Effector memory CD4-positive, alpha-beta T cell (primary cell): Measurements from ENCODE around the gene RAB40C.

Experiments used
- DNase-seq, 3 donors: peaks; one replicate each; pipeline ENCODE4 v3.0.0-alpha.2; 2020
- H3K27ac ChIP-seq: 2 replicates; pipeline ENCODE4 v1.7.0; 2013; ENCODE audit warnings: mild to moderate bottlenecking, low read length, moderate library complexity; ENCODE audit not compliant: insufficient read depth, poor library complexity, severe bottlenecking
- H3K27me3 ChIP-seq: replicated peaks from 2 replicates; pipeline ENCODE4 v1.7.0; 2013; ENCODE audit warnings: mild to moderate bottlenecking, low read length; ENCODE audit not compliant: insufficient read depth, control insufficient read depth, poor library complexity, severe bottlenecking
- H3K36me3 ChIP-seq: 2 replicates; pipeline ENCODE4 v1.7.0; 2013; ENCODE audit warnings: mild to moderate bottlenecking, low read length, moderate library complexity; ENCODE audit not compliant: control insufficient read depth, insufficient read depth
- H3K4me1 ChIP-seq: 2 replicates; pipeline ENCODE4 v1.7.0; 2013; ENCODE audit warnings: low read length, mild to moderate bottlenecking; ENCODE audit not compliant: control insufficient read depth, insufficient read depth, poor library complexity, severe bottlenecking
- H3K4me3 ChIP-seq: 2 replicates; pipeline ENCODE4 v1.7.0; 2013; ENCODE audit warnings: low read length, low read depth, mild to moderate bottlenecking; ENCODE audit not compliant: insufficient read depth, poor library complexity, severe bottlenecking
- H3K9me3 ChIP-seq: 2 replicates; pipeline ENCODE4 v1.7.0; 2013; ENCODE audit warnings: mild to moderate bottlenecking, low read length, moderate library complexity; ENCODE audit not compliant: control insufficient read depth

RAB40C gene

DNA sequence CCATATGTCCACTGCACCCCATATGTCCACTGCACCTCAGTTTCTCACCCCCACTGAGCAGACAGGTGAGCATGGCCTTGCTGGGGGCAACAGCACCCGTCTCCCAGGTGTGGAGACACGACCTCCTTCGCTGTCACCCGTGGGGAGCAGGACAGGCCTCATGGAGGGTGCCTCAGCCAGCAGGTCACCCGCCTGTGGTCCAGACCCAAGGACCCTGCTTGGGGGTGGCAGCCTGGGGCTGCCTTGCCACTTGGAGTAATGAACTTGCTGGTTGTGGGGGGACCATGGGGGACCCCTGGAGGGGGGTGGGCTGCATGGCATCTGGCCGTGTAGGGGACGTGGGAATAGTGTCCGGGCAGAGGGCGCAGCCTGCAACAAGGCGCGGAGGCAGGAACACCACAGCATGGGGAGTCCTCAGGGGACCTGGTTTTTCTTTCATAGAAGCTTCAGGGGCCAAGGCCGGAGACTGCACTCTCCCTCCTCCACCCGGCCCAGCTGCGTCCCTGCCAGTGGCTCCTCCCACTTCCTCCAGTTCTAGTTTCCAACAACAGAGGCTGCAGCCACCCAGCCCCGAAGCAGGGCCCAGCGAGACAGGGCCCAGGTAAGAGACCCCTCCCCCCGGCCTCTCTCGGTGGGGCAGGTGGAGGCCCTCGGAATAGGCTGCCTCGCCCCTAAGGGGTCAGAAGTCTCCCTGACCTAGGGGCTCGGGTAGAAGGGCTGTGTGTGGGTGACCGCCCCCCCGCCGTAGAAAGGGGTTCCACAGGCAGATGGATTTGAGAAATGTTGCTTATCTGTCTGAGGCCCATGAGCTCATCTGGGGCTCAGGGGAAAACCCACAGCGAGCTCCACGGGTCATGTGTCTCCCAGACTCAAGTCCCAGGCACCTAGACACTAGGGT is 23.1 kb upstream of the RAB40C start, which contains the start of gene NHLRC4:
Gene NHLRC4 (plus strand): TSS at position 531 of the 898 bp plus-strand sequence. CDS start 1,043 bp downstream, outside the sequence.
- no peaks in the 10 kb centered on the region for H3K9me3 ChIP-seq
- peak within 1 kb of the TSS; percentile 47 for H3K4me3 ChIP-seq
- peak in 1 of 3 donors; percentile 25 for DNase-seq
- H3K27me3 ChIP-seq, result no peaks in the 10 kb centered on the region
- H3K36me3 ChIP-seq, result no peaks in the 10 kb centered on the region
- H3K4me1 ChIP-seq, result peaks cover 38% of the 10 kb centered on the region
- peak within 1 kb of the TSS; percentile 60 for H3K27ac ChIP-seq

DNA sequence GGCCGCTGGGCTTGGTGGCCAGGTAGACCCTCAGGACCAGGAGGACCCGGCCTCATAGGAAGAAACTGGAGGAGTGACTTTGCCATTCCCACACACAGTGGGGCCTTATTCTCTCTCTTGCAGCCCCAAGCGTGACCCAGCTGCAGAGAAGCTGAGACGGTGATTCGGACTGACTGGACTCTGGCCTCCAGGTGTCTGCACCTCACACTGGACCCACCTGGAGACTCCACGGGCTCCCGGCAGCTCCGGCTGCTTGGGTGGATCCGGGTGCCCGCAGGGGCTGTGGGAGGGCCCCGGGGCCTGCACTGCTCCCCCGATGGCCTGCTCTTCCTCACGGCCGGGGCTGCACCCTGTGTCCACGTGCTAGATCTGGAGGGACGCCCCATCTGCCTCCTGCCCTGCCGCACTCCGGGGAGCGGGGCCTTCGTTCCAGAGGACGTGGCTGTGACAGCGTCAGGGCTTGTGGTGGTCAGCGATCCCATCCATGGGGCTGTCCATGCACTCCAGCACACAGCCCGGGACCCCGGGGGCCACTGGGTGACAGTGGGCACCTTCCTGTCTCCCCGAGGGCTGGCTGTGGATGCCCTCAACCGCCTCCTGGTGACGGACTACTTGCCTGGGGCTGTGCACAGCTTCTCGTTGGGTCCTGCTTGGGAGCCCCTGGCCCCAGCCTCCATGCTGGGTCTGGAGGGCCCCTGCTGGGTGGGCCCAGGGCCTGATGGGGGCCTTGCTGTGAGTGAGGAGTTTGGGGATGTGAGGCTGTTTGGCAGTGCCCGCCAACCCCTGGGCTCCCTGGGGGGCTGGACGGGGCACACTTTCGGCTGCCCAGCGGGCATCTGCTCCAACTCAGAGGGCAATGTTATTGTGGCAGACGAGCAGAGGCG is 22.3 kb upstream of the RAB40C start:
- no peak for DNase-seq
- Histone ChIP-seq H3K36me3 (no peaks in the 10 kb centered on the region), H3K4me3 (peak overlapping the region; percentile 47), H3K27ac (peak overlapping the region; percentile 60), H3K4me1 (peaks cover 38% of the 10 kb centered on the region), H3K27me3 (no peaks in the 10 kb centered on the region), H3K9me3 (no peaks in the 10 kb centered on the region)

DNA sequence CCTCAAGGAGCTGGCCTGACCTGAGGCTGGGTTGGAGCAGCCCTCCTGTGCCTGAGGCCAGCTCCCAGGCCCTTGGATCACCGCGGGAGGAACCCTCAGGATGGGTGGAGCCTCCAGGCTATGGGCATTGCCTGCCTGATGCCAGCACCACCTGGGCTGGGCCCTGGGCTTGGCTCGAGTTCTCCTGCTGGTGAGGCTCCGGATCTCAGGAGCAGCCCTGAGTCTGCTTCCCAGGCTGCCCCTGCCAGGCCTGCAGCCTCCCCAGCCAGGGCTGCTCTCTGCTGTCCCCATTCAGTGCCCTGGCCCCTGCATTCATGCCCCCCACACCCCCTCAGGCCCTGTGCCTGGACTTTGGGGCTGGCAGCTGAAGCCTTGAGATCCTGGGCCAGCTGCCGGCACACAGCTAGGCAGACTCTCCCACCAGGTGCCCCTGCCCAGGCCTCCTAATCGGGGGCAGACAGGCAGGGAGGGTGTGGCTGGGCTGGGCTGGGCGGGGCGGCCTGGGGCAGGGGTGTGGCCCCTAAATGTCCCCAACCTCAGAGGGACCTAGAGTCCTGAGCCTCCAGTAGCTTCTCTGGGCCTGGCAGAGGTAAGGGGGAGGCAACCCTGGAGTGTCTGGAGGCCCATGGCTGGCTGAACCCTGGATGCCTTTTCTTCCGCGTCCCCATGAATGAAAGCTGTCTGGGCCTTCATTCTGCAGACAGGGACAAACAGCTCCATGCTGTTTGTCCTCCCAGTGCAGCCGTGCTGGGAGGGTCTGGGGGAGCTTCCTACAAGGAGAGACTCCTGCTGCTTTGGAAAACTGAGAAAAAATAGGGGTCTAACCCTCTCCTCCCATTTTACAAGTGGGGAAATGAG is 21.2 kb upstream of the RAB40C start:
- DNase-seq, result no peak
- no peaks in the 10 kb centered on the region for H3K9me3 ChIP-seq
- no peaks in the 10 kb centered on the region for H3K27me3 ChIP-seq
- peaks cover 38% of the 10 kb centered on the region for H3K4me1 ChIP-seq
- H3K4me3 ChIP-seq, result peak overlapping the region; percentile 64
- no peaks in the 10 kb centered on the region for H3K36me3 ChIP-seq
- H3K27ac ChIP-seq, result peak overlapping the region; percentile 71

DNA sequence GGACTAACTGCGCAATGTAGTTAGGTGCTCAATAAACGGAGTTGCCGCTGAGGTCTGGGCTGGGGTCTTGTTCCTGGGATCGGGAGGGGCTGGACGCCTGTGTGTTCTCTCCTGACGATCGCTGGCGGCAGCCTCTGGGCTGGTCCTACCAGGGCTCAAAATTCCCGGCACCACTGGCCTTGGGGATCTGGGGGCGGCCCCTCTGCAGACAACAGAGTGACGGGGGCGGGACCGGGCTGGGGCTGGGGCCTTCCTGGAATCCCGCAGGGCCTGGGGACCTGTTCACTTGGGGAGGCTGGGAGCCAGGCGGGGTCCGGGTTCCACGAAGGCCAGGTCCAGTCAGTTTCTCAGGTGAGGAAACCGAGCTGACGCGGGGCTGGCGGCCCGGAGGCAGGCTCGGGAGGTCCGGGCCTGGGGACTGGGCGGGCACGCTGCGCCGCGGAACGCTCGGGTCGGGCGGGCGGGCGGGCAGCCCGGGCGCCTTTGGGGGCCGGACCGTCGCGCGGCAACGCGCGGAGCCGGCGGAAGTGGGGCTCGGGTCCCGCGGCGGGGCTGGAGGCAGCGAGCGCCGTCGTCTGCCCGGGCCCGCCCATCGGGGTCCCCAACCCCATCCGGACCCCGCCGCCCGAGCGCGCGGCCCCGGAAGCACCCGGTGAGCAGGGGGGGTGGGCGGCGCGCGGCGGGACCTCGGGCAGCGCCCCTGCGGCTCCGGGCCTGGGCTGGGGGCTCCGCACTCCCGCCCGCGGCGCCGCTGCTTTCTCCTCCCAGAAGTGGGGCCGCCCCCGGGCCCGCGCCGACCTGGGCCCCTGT is 20.2 kb upstream of the RAB40C start, which contains the start of gene PIGQ:
Gene PIGQ (plus strand): TSS at position 524 of the 810 bp plus-strand sequence. CDS start 4,107 bp downstream, outside the sequence.
- DNase-seq, result peak; percentile 38 to 51 (median 49)
- Histone ChIP-seq H3K9me3 (no peaks in the 10 kb centered on the region), H3K4me3 (peak within 1 kb of the TSS; percentile 78), H3K4me1 (peaks cover 38% of the 10 kb centered on the region), H3K27ac (peak within 1 kb of the TSS; percentile 71), H3K36me3 (peaks cover 5% of the 10 kb centered on the region), H3K27me3 (no peaks in the 10 kb centered on the region)

DNA sequence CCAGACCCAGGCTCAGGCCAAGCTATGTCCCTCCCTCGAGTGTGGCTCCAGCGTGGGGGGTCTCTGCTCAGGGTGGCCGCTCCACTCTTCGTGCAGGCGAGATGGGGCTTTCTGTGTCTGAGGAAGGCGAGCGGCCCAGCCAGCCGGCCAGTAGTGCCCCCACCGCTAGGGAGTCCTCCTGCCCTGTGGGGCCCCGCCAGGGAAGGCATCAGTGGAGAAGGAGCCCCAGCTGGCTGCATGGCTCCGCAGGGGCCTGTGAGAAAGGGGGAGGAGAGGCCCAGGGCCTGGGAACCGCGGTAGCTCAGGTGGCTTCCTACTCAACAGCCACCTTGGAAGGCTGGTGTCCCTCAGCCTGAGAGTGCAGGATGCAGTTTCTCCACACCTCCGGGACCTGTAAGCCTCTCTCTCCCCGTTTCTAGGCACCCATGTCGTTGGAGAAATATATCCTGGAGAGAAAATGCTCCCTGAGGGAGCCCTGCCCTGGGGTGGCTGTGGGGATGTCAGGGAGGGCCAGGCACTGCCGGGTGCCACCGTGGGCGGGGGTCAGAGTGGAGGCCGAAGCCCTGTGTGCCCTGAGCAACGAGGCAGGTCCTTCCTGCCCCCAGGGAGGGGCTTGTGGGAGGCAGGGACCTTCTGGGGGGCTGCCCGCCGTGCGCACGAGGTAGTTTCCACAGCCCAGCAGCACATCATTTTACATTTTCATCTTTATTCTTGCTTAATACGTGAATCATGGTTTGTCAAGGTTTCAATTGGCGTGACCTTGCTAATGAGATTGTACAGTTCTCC is 16.8 kb upstream of the RAB40C start:
- no peak overlapping the region for H3K4me3 ChIP-seq
- no peak overlapping the region for H3K27ac ChIP-seq
- peaks cover 6% of the 10 kb centered on the region for H3K36me3 ChIP-seq
- no peaks in the 10 kb centered on the region for H3K27me3 ChIP-seq
- no peaks in the 10 kb centered on the region for H3K9me3 ChIP-seq
- peaks cover 20% of the 10 kb centered on the region for H3K4me1 ChIP-seq
- DNase-seq, result no peak

DNA sequence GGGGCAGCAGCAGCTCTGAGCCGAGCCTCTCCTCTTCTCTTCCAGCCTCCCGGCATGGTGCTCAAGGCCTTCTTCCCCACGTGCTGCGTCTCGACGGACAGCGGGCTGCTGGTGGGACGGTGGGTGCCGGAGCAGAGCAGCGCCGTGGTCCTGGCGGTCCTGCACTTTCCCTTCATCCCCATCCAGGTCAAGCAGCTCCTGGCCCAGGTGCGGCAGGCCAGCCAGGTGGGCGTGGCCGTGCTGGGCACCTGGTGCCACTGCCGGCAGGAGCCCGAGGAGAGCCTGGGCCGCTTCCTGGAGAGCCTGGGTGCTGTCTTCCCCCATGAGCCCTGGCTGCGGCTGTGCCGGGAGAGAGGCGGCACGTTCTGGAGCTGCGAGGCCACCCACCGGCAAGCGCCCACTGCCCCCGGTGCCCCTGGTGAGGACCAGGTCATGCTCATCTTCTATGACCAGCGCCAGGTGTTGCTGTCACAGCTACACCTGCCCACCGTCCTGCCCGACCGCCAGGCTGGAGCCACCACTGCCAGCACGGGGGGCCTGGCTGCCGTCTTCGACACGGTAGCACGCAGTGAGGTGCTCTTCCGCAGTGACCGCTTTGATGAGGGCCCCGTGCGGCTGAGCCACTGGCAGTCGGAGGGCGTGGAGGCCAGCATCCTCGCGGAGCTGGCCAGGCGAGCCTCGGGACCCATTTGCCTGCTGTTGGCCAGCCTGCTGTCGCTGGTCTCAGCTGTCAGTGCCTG is 15.7 kb upstream of the RAB40C start:
- no peaks in the 10 kb centered on the region for H3K27me3 ChIP-seq
- H3K36me3 ChIP-seq, result peaks cover 6% of the 10 kb centered on the region
- no peak overlapping the region for H3K27ac ChIP-seq
- H3K4me3 ChIP-seq, result no peak overlapping the region
- H3K9me3 ChIP-seq, result no peaks in the 10 kb centered on the region
- no peak for DNase-seq
- H3K4me1 ChIP-seq, result peaks cover 8% of the 10 kb centered on the region

DNA sequence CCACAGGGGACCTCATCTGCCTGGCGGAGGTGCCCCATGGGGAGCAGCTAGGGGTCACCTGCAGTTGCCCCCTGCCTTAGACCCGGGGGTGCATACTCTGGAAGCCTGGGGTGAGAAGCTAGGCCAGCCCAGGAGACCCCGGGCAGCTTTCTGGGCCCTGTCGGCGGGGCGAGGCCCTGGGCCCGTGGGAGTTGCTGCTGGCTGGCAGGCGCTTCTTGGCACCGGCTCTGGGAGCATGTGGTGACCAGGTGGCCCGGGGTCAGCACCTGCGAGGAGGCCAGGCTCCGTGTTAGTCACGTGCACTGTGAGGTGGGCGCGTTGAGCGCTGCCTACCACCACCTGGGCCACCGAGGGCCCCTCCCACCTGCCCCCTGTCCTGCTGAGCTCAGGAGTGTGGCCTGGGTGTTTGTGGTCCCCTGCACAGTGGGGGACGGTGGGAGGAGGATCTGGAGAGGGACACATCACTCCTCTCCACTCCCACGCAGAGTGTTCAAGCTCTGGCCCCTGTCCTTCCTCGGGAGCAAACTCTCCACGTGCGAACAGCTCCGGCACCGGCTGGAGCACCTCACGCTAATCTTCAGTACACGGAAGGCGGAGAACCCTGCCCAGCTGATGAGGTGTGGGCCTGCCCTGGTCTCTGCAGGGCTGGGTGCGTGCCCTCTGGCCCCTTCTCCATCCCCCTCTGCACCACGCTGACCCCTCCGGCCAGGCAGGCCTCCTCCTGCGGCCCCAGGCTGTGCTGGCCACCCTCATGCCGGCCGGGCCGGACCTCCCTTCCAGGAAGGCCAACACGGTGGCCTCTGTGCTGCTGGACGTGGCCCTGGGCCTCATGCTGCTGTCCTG is 14.3 kb upstream of the RAB40C start:
- Histone ChIP-seq H3K27me3 (no peaks in the 10 kb centered on the region), H3K36me3 (peaks cover 6% of the 10 kb centered on the region), H3K4me3 (no peak overlapping the region), H3K27ac (no peak overlapping the region), H3K4me1 (peaks cover 4% of the 10 kb centered on the region), H3K9me3 (no peaks in the 10 kb centered on the region)
- DNase-seq, result no peak
